K562 (cell line): ENCODE data around the gene VSIG10.

Experiments
- GABPB2 ChIP-seq: fragments of 250-450 bp; sonication (Bioruptor Pico); conservative IDR thresholded peaks from 2 replicates; pipeline ENCODE4 v1.5.1; 2021; ENCODE audit warnings: mild to moderate bottlenecking
- RBM34 ChIP-seq: fragments of 200-400 bp; formaldehyde crosslinking; IDR thresholded peaks from 2 replicates; pipeline ENCODE4 v1.6.1; 2018; ENCODE audit warnings: low read length, borderline replicate concordance; ENCODE audit not compliant: insufficient read depth
- TF ChIP-seq, protein P1 (sequence below): IDR thresholded peaks from 3 replicates; pipeline ENCODE4 v1.6.1; 2011; ENCODE audit warnings: borderline replicate concordance, mild to moderate bottlenecking; ENCODE audit not compliant: insufficient read length, insufficient read depth
- TF ChIP-seq, protein P2 (sequence below), 3 experiments: IDR thresholded peaks in 2 of 3; conservative IDR thresholded peaks in 1 of 3; 2 replicates each; pipeline ENCODE4 v1.5.1; 2011 to 2012; ENCODE audit warnings: low read length in 3 of 3, mild to moderate bottlenecking in 3 of 3, control low read depth in 2 of 3, improper control_type of control experiment in 1 of 3, inconsistent platforms in 1 of 3, low read depth in 1 of 3, mixed read lengths in 1 of 3, moderate library complexity in 1 of 3; ENCODE audit not compliant: insufficient read depth in 2 of 3

DNA sequence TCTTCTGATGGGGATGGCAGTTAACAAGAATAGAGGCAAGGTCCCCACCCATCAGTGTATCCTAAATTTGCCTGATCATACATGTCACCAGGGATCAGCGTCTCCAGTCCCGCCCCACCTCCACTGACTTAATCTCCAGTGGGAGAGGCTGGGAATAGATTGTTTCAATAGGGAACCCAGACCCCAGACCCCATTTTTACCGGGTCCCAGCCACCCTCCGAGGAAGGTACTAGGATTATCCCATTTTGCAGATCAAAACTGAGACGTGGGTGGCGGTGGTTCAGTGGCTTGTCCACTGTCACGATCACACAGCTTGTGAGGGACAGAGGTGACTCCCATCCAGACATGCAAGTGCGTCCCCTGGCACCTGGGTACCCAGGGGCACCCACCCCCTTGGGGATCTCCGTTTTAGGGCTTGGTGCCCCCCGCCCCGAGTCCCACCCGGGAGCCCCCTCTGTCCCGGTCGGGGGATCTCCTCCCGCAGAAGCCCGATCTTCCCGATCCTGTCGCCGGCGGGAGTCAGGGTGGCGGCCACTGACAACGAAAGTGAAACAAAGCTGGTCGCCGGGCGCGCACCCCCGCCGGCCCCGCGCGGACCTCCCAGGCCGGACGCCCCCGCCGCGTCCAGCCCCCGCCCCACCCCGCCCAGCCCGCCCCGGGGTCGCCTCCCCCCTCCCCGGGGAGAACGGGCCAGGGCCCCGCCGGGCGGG, 43.4 kb downstream of the VSIG10 start:
- TF ChIP-seq, protein P1, sequence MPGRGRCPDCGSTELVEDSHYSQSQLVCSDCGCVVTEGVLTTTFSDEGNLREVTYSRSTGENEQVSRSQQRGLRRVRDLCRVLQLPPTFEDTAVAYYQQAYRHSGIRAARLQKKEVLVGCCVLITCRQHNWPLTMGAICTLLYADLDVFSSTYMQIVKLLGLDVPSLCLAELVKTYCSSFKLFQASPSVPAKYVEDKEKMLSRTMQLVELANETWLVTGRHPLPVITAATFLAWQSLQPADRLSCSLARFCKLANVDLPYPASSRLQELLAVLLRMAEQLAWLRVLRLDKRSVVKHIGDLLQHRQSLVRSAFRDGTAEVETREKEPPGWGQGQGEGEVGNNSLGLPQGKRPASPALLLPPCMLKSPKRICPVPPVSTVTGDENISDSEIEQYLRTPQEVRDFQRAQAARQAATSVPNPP: no peak
- TF ChIP-seq, protein P2, sequence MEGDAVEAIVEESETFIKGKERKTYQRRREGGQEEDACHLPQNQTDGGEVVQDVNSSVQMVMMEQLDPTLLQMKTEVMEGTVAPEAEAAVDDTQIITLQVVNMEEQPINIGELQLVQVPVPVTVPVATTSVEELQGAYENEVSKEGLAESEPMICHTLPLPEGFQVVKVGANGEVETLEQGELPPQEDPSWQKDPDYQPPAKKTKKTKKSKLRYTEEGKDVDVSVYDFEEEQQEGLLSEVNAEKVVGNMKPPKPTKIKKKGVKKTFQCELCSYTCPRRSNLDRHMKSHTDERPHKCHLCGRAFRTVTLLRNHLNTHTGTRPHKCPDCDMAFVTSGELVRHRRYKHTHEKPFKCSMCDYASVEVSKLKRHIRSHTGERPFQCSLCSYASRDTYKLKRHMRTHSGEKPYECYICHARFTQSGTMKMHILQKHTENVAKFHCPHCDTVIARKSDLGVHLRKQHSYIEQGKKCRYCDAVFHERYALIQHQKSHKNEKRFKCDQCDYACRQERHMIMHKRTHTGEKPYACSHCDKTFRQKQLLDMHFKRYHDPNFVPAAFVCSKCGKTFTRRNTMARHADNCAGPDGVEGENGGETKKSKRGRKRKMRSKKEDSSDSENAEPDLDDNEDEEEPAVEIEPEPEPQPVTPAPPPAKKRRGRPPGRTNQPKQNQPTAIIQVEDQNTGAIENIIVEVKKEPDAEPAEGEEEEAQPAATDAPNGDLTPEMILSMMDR (IDR thresholded peaks at IDR 0.05 in 2 of 3, conservative IDR thresholded peaks at IDR 0.05 in 1 of 3; ENCODE audit: insufficient read depth in 2 of 3, low read depth in 1 of 3, low read length in 3 of 3): no peak
- TF ChIP-seq GABPB2: no peak
- no peak for TF ChIP-seq RBM34
